ENCODE data around the gene MED17. TPM values are rescaled to one million over a fixed set of nuclear protein-coding genes. Genes with fewer than 3 reads are reported as not detected.

Gene MED17
- total RNA-seq, 6 donors from 2014 or later, result 13.1 to 33.5 (median 28.1) TPM

- WGBS, 2 donors, result 63 to 68% methylated on average over 2 of the region's 2 CpGs
- H3K4me1 ChIP-seq, result no peaks in the 10 kb centered on the region
- H3K36me3 ChIP-seq, result no peaks in the 10 kb centered on the region
- ATAC-seq (ENCODE audit: low FRiP score in 2 of 2), result no peak
- H3K27me3 ChIP-seq, result no peaks in the 10 kb centered on the region
- DNase-seq, result no peak
- TF ChIP-seq POLR2AphosphoS5 (IDR thresholded peaks at IDR 0.05) (no peak), EP300 (IDR thresholded peaks at IDR 0.05) (no peak), POLR2A (IDR thresholded peaks at IDR 0.05) (no peak), CTCF (IDR thresholded peaks at IDR 0.05) (no peak)
- H3K9me3 ChIP-seq, result no peaks in the 10 kb centered on the region
- H3K4me3 ChIP-seq, result no peak overlapping the region
- no peak overlapping the region for H3K27ac ChIP-seq
These were observed 8.8 kb upstream of the MED17 start for GRCh38 chr11:93775289-93775688.

- TF ChIP-seq POLR2A (IDR thresholded peaks at IDR 0.05) (no peak), EP300 (IDR thresholded peaks at IDR 0.05) (no peak), CTCF (IDR thresholded peaks at IDR 0.05) (no peak), POLR2AphosphoS5 (IDR thresholded peaks at IDR 0.05) (no peak)
- H3K9me3 ChIP-seq, result no peaks in the 10 kb centered on the region
- H3K27ac ChIP-seq, result peak overlapping the region; percentile 88 to 97 (median 94)
- 48 to 50% methylated on average over 7 of the region's 7 CpGs for WGBS, 2 donors
- peaks cover 0 to 9% (median 3%) of the 10 kb centered on the region in 4 donors for H3K36me3 ChIP-seq
- no peak for ATAC-seq (ENCODE audit: low FRiP score in 2 of 2)
- peak overlapping the region in 3 of 4 donors; percentile 65 to 92 (median 84) for H3K4me3 ChIP-seq
- peaks cover 23 to 33% (median 27%) of the 10 kb centered on the region in 4 donors for H3K4me1 ChIP-seq
- no peak for DNase-seq
- no peaks in the 10 kb centered on the region for H3K27me3 ChIP-seq
These were observed 720 bp upstream of the MED17 start for GRCh38 chr11:93783362-93783761.

GRCh38 chr11:93783765-93784144 lies 327 bp upstream of the MED17 start:
- TF ChIP-seq CTCF (IDR thresholded peaks at IDR 0.05), result peak in 1 of 6 experiments; percentile 38
- TF ChIP-seq POLR2AphosphoS5 (IDR thresholded peaks at IDR 0.05), result no peak
- Histone ChIP-seq H3K4me1 (peaks cover 23 to 33% (median 27%) of the 10 kb centered on the region in 4 donors), H3K27ac (peak overlapping the region; percentile 88 to 97 (median 94)), H3K36me3 (peaks cover 0 to 11% (median 3%) of the 10 kb centered on the region in 4 donors), H3K27me3 (no peaks in the 10 kb centered on the region), H3K4me3 (peak overlapping the region; percentile 65 to 92 (median 76)), H3K9me3 (no peaks in the 10 kb centered on the region)
- 0% methylated on average over 10 of the region's 10 CpGs for WGBS, 2 donors
- ATAC-seq (ENCODE audit: low FRiP score in 2 of 2) (peak; percentile 51 to 74), DNase-seq (peak; percentile 28 to 61)

- Histone ChIP-seq H3K4me1 (peaks cover 23 to 33% (median 27%) of the 10 kb centered on the region in 4 donors), H3K36me3 (peaks cover 0 to 23% (median 10%) of the 10 kb centered on the region in 4 donors), H3K4me3 (peak overlapping the region; percentile 65 to 92 (median 76)), H3K27ac (peak overlapping the region; percentile 88 to 97 (median 94)), H3K27me3 (no peaks in the 10 kb centered on the region), H3K9me3 (no peaks in the 10 kb centered on the region)
- TF ChIP-seq EP300 (IDR thresholded peaks at IDR 0.05) (no peak), CTCF (IDR thresholded peaks at IDR 0.05) (no peak), POLR2A (IDR thresholded peaks at IDR 0.05) (no peak), POLR2AphosphoS5 (IDR thresholded peaks at IDR 0.05) (no peak)
- 0 to 1% methylated on average over 8 to 13 of the region's 13 CpGs for WGBS, 2 donors
- DNase-seq, result no peak
- no peak for ATAC-seq (ENCODE audit: low FRiP score in 2 of 2)
These were observed 866 bp downstream of the MED17 start for GRCh38 chr11:93784935-93785360.

- no peaks in the 10 kb centered on the region for H3K9me3 ChIP-seq
- no peak for TF ChIP-seq EP300 (IDR thresholded peaks at IDR 0.05)
- TF ChIP-seq POLR2AphosphoS5 (IDR thresholded peaks at IDR 0.05), result no peak
- TF ChIP-seq POLR2A (IDR thresholded peaks at IDR 0.05), result no peak
- TF ChIP-seq CTCF (IDR thresholded peaks at IDR 0.05), result no peak
- H3K4me3 ChIP-seq, result no peak overlapping the region
- H3K27me3 ChIP-seq, result no peaks in the 10 kb centered on the region
- H3K36me3 ChIP-seq, result peaks cover 40 to 89% (median 65%) of the 10 kb centered on the region in 4 donors
- H3K4me1 ChIP-seq, result peaks cover 8 to 10% (median 9%) of the 10 kb centered on the region in 4 donors
- no peak for DNase-seq
- no peak for ATAC-seq (ENCODE audit: low FRiP score in 2 of 2)
- 72 to 85% methylated on average over 5 of the region's 5 CpGs for WGBS, 2 donors
- H3K27ac ChIP-seq, result no peak overlapping the region
These were observed 7.4 kb downstream of the MED17 start for GRCh38 chr11:93791493-93791892.

All from upper lobe of left lung (tissue), 6 donors.